ENCODE data around the gene IQGAP1.
"Not testable (repeated sequence)": the region's sequence is repeated elsewhere in the genome, so short reads cannot be mapped to it uniquely, and the experiment has no call there.

The IQGAP1 gene, protein sequence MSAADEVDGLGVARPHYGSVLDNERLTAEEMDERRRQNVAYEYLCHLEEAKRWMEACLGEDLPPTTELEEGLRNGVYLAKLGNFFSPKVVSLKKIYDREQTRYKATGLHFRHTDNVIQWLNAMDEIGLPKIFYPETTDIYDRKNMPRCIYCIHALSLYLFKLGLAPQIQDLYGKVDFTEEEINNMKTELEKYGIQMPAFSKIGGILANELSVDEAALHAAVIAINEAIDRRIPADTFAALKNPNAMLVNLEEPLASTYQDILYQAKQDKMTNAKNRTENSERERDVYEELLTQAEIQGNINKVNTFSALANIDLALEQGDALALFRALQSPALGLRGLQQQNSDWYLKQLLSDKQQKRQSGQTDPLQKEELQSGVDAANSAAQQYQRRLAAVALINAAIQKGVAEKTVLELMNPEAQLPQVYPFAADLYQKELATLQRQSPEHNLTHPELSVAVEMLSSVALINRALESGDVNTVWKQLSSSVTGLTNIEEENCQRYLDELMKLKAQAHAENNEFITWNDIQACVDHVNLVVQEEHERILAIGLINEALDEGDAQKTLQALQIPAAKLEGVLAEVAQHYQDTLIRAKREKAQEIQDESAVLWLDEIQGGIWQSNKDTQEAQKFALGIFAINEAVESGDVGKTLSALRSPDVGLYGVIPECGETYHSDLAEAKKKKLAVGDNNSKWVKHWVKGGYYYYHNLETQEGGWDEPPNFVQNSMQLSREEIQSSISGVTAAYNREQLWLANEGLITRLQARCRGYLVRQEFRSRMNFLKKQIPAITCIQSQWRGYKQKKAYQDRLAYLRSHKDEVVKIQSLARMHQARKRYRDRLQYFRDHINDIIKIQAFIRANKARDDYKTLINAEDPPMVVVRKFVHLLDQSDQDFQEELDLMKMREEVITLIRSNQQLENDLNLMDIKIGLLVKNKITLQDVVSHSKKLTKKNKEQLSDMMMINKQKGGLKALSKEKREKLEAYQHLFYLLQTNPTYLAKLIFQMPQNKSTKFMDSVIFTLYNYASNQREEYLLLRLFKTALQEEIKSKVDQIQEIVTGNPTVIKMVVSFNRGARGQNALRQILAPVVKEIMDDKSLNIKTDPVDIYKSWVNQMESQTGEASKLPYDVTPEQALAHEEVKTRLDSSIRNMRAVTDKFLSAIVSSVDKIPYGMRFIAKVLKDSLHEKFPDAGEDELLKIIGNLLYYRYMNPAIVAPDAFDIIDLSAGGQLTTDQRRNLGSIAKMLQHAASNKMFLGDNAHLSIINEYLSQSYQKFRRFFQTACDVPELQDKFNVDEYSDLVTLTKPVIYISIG (N-terminal part only)

DNA sequence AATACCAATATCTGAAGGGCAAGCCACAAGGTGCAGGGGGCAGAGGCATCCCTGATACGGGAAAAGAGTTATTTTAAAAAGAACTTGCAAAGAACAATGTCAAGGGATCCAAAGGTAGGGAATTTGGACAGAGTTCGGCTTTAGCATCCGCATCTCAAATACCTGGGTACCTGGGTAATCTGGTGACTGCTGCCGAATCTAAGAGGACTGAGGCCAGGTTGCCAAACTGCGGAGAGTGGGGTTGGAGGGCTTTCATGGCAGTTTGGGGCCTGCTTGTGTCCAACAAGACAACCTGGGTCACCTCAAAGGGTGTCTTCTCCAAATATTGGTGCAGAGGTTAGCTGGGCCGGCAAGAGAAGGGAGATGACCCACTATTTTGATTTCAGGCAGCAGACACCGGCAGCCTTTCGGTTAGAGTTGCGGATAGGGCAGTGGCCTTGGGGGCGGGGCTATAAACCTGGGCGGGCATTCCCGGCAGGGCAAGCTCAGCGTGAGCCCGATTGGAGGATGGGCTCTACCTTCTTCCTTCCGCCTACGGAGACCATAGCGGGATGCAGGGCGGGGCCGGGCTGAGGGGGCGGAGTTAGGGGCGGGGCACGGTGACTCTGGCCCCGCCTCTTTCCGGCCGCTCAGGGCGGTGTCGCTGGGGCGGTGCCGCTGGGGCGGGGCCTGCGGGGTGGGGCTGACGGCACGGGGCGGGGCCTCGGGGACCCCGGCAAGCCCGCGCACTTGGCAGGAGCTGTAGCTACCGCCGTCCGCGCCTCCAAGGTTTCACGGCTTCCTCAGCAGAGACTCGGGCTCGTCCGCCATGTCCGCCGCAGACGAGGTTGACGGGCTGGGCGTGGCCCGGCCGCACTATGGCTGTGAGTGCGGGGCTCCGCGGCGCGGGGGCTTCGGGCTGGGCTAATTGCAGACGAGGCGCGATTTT lies at the start of gene IQGAP1:
Gene IQGAP1, plus strand, starts transcription at position 709 of the 928 bp plus-strand sequence. Its CDS starts 100 bp downstream, at position 809.
- TF ChIP-seq, protein P1, sequence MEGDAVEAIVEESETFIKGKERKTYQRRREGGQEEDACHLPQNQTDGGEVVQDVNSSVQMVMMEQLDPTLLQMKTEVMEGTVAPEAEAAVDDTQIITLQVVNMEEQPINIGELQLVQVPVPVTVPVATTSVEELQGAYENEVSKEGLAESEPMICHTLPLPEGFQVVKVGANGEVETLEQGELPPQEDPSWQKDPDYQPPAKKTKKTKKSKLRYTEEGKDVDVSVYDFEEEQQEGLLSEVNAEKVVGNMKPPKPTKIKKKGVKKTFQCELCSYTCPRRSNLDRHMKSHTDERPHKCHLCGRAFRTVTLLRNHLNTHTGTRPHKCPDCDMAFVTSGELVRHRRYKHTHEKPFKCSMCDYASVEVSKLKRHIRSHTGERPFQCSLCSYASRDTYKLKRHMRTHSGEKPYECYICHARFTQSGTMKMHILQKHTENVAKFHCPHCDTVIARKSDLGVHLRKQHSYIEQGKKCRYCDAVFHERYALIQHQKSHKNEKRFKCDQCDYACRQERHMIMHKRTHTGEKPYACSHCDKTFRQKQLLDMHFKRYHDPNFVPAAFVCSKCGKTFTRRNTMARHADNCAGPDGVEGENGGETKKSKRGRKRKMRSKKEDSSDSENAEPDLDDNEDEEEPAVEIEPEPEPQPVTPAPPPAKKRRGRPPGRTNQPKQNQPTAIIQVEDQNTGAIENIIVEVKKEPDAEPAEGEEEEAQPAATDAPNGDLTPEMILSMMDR (IDR thresholded peaks at IDR 0.05; ENCODE audit: extremely low read depth, missing control alignments) = no peak
- DNase-seq (ENCODE audit: low spot score) = peak; percentile 97

DNA sequence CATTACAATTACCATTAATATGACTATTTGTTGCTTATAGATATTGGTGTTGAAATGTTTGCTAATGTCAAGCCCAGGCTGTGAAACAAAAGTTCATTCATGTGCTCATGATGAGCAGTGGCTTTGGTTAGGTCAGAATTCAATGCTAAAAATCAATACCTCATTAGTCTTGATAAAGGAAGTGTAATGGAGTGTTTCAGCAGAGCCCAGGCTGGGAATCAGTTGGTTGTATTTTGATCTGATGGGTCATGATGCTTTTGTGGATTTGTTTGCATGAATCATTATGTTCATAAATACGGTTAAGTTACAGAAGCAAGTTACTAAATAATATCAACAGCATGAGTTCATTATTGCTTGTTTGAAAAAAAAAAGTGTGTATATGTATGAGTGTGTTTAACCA lies 49.5 kb upstream of the IQGAP1 start:
- no peak for DNase-seq (ENCODE audit: low spot score)
- TF ChIP-seq, protein P1 (IDR thresholded peaks at IDR 0.05; ENCODE audit: extremely low read depth, missing control alignments) = no peak

DNA sequence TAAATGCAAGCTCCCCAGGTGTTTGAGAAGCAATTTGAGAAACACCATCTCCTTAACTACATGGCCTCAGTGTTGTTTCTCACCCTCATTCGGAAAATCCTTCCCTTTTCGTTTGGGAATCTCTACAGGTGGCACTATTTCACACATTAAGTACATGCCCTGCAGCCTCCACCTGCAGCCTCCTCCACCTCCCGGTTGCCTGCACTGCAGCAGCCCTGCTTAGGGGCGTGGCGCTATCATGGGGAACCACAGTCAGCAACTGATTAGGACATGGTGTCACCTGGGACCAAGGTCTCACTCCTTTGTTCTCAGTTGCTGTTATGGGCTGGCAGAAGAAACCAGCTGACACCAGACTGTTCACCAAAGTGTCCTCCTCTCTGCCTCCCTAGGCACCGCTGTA lies 47.7 kb upstream of the IQGAP1 start:
- TF ChIP-seq, protein P1 (IDR thresholded peaks at IDR 0.05; ENCODE audit: extremely low read depth, missing control alignments) = no peak
- no peak for DNase-seq (ENCODE audit: low spot score)

DNA sequence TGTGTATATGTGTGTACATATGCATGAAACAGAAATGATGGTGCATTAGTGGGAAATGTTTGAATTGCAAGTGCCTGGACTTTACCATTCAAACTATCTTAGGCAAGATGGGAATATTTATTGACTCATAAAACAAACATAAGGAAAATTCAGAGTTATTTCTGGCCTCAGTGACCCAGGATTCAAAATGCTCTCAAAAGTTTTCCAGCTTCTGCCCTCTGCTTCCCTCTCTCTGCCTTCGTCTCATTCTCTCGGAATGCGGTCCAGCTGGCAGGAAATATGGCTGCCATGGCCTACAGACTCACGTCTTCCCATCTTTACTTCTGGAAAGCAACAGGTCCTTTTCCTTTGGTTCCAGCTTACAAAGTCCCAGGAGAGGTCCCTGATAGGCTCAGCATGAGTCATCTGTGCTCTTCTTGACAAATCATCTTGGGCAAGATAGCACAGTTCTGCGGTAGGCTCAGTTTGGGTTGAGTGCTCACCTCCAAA lies 44.7 kb upstream of the IQGAP1 start:
- TF ChIP-seq, protein P1 (IDR thresholded peaks at IDR 0.05; ENCODE audit: extremely low read depth, missing control alignments) = no peak
- DNase-seq (ENCODE audit: low spot score) = no peak

DNA sequence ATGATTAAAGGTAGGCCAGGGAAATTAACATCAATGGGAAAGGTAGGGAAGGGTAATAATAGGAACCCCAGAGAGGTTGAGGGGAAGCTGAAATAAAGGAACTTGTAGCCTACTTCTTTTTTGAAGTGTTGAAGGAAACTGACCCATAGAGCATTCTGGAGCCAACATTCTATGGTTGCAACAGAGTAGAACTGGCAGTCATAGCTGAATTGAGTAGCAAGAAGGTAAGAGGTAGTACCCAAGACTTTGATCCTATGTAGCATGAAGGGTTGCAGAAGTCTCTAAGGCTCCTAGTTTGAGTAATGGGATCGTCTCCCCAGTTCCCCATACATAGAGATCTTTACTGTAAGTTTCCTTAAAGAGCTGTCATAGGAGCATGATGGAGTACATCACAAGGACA lies 43.4 kb upstream of the IQGAP1 start:
- TF ChIP-seq, protein P1 (IDR thresholded peaks at IDR 0.05; ENCODE audit: extremely low read depth, missing control alignments) = no peak
- DNase-seq (ENCODE audit: low spot score) = no peak

DNA sequence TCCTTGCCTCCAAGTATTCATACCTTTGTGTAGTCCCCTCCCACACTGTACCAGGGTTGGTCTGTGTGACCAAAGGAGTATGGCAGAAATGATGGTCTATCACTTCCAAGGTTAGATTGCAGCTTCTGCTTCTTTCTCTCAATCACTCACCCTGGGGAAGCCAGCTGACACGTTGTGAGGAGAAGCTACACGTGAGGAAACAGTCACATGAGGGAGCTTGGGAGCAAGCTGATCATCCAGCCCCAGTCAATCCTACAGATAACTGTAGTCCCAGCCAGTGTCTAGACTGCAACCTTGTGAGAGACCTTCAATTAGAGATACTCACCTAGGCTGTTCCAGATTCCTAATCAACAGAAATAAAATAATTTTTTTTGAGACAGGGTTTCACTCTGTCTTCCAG lies 42.2 kb upstream of the IQGAP1 start:
- no peak for DNase-seq (ENCODE audit: low spot score)
- TF ChIP-seq, protein P1 (IDR thresholded peaks at IDR 0.05; ENCODE audit: extremely low read depth, missing control alignments) = no peak

DNA sequence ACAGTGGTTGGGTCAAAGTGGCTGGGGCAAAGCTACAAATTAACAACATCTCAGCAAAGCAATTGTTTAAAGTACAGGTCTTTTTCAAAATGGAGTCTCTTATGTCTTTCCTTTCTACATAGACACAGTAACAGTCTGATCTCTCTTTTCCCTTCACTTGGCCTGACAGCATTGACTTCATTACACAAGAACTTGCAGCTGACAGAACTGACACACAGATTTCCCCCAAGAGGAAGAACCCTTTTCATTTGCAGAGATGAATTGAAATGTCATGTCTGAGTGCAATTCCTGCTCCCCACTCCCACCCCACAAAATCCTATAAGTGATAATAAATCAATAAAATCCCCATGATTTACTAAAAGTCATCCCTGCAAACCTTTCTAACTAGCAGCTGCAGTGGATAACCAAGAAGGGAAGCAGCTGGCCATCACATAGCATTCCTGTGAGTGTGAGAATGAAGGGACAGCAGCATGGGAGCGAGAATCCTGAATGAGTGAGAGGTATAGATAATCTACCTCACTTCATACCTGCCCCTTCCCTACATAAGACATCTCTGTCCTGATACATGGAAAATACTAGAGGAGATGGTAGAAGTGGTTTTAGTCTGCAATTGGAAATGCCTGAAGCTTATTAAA lies 40.5 kb upstream of the IQGAP1 start:
- not testable (repeated sequence) for DNase-seq (ENCODE audit: low spot score)
